ENCODE measurements around the gene WDR91. TPM values are rescaled to one million over a fixed set of nuclear protein-coding genes. Genes with fewer than 3 reads are reported as not detected.

The WDR91 gene
- total RNA-seq, 4 donors from 2014 or later = 18.7 to 37.1 (median 30.0) TPM

DNA sequence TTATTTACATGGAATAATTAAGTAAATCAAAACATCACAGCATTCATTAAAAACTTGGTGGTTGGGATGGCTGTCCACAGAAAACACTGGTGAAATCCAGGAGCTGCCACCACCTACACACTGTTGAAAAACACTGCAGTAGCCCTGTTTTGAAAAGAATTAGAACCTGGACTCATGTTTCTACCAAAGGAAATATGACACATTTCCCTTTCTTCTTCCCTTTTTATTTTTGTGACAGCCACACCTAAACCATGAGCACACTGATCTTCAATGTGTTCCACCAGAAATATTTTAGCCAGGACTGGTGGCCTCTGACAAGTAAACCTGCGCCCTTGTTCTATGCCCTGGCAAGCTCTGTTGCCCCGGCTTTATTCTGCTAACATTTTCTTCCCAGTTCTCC, 60.2 kb downstream of the WDR91 start:
- no peak for TF ChIP-seq POLR2A (IDR thresholded peaks at IDR 0.05)
- no peak for TF ChIP-seq POLR2AphosphoS5 (IDR thresholded peaks at IDR 0.05)
- no peak for TF ChIP-seq EP300 (IDR thresholded peaks at IDR 0.05)
- TF ChIP-seq CTCF (IDR thresholded peaks at IDR 0.05) = no peak
- WGBS, 2 donors (ENCODE audit: low coverage in 1 of 2) = 65% methylated on average over 2 of the region's 2 CpGs; no CpG with 5 or more reads in 1 of the 2 donors
- Histone ChIP-seq H3K9me3 (peaks cover 0 to 9% (median 0%) of the 10 kb centered on the region in 3 donors), H3K4me3 (no peak overlapping the region), H3K27me3 (no peaks in the 10 kb centered on the region), H3K4me1 (peaks cover 0 to 44% (median 6%) of the 10 kb centered on the region in 3 donors), H3K27ac (peak overlapping the region in 3 of 4 donors; percentile 39 to 68 (median 48)), H3K36me3 (no peaks in the 10 kb centered on the region)
- ATAC-seq = no peak

DNA sequence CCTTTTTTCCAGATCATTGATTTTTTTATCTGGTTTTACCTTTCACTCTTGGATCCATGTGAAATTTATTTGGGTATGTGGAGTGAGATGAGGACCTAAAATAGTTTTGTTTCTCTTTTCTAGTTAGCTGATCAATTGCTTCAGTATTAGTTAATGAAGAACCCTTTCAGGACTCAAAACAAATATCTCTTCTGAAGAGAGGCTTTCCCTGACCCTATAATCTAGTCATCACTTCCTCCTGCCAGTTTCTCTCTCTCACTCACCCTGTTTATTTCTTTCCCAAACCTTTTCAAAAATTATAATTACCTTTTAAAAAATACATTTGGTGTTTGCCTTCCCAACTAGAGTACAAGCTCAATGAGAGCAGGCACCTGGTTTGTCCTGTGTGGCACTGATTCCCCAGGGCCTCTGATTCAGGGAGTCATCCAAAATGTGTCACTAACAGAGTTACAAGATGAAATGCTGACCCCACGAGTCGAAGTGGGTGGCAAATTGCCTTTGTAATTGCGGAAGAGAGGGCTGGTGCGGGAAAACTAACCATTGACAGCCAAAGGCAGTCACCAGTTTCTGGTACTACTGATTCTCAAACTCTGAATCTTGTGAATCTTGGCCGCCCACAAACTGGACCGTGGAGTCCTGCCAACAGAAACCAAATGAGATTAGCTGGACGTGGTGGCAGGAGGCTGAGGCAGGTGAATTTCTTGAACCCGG, 61.1 kb downstream of the WDR91 start:
- 51 to 53% methylated on average over 4 to 8 of the region's 8 CpGs for WGBS, 2 donors (ENCODE audit: low coverage in 1 of 2)
- Histone ChIP-seq H3K4me3 (peak overlapping the region in 1 of 2 donors; percentile 11), H3K36me3 (no peaks in the 10 kb centered on the region), H3K27me3 (no peaks in the 10 kb centered on the region), H3K9me3 (no peaks in the 10 kb centered on the region), H3K4me1 (peaks cover 0 to 53% (median 6%) of the 10 kb centered on the region in 3 donors), H3K27ac (peak overlapping the region in 3 of 4 donors; percentile 39 to 68 (median 48))
- no peak for ATAC-seq
- TF ChIP-seq POLR2A (IDR thresholded peaks at IDR 0.05) = no peak
- no peak for TF ChIP-seq CTCF (IDR thresholded peaks at IDR 0.05)
- TF ChIP-seq EP300 (IDR thresholded peaks at IDR 0.05) = no peak
- TF ChIP-seq POLR2AphosphoS5 (IDR thresholded peaks at IDR 0.05) = no peak

DNA sequence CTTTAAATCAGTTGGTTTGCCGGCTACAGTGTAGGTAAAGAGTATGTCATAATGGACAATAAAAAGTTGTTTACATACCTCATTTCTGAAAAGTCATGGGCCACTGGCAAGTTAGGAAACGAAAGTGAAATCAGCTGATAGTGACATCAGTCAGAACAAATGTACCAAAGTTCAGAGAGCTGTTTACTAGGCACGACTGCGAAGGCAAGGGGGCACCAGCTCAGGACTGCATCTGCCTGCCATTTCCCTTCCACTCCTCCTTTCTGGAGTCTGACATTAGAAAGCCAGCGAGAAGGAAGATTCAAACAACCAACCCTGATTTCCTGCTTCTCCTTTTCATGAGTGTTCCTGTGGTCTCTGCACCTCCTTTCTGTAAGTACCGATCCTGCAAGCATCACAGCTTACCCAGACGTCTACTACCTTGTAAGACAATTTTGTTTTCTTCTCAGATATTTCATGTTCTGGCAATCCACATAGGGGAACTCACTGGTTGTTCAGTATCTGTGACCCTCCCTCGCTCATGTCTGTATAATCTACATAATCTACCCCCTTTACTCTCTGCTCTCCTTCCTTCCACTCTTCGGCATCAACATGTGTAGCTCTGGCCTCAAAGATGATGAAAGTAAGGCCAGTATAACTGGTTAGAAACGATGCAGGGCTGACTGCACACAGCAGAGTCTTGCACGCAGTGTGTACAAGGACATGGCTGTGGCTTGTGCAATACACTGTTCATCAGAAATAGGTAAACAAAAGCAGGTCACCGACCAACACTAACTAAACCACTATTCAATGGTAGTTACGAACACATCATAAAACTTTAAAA, 63.2 kb downstream of the WDR91 start, which contains the start of gene TMEM140:
TSS of gene TMEM140 (plus strand) at position 174 of the 823 bp plus-strand sequence. CDS start 16,370 bp downstream, outside the sequence.
- Histone ChIP-seq H3K36me3 (no peaks in the 10 kb centered on the region), H3K9me3 (no peaks in the 10 kb centered on the region), H3K27me3 (no peaks in the 10 kb centered on the region), H3K4me1 (peaks cover 0 to 65% (median 6%) of the 10 kb centered on the region in 3 donors), H3K4me3 (peak within 1 kb of the TSS; percentile 54 to 95), H3K27ac (peak within 1 kb of the TSS; percentile 89 to 99 (median 90))
- ATAC-seq = peak; percentile 77
- TF ChIP-seq POLR2AphosphoS5 (IDR thresholded peaks at IDR 0.05) (peak; percentile 89), CTCF (IDR thresholded peaks at IDR 0.05) (peak in 1 of 4 experiments; percentile 40), EP300 (IDR thresholded peaks at IDR 0.05) (no peak), POLR2A (IDR thresholded peaks at IDR 0.05) (peak in 1 of 2 donors; percentile 16)
- 11 to 23% methylated on average over 11 to 13 of the region's 13 CpGs for WGBS, 2 donors (ENCODE audit: low coverage in 1 of 2)

- Histone ChIP-seq H3K27me3 (no peaks in the 10 kb centered on the region), H3K9me3 (no peaks in the 10 kb centered on the region), H3K4me1 (peaks cover 0 to 65% (median 6%) of the 10 kb centered on the region in 3 donors), H3K36me3 (no peaks in the 10 kb centered on the region), H3K27ac (peak overlapping the region; percentile 89 to 99 (median 90)), H3K4me3 (peak overlapping the region; percentile 54 to 95)
- TF ChIP-seq POLR2AphosphoS5 (IDR thresholded peaks at IDR 0.05) (peak; percentile 62), POLR2A (IDR thresholded peaks at IDR 0.05) (no peak)
- peak; percentile 77 for ATAC-seq
- WGBS, 2 donors (ENCODE audit: low coverage in 1 of 2) = 0 to 4% methylated on average over 6 of the region's 6 CpGs
These were observed 63.9 kb downstream of the WDR91 start for GRCh38 chr7:135147341-135147898.

Data from gastroesophageal sphincter (tissue), 4 donors.